ENCODE results near the gene ANKRD24.

- TF ChIP-seq CTCF (IDR thresholded peaks at IDR 0.05) (no peak), EZH2 (IDR thresholded peaks at IDR 0.05) (no peak), EZH2phosphoT487 (IDR thresholded peaks at IDR 0.05) (no peak)
Observed at GRCh38 chr19:4229179-4229931, 46.9 kb downstream of the ANKRD24 start, which contains the start of gene EBI3.

All from neural progenitor cell (in vitro differentiated cells).